SK-N-SH (cell line): ENCODE results near the gene AKIP1.

Experiments
- CTCF ChIP-seq: fragments of 200-600 bp; sonication (generic); IDR thresholded peaks from 2 replicates; pipeline ENCODE4 v1.6.1; 2017; ENCODE audit warnings: antibody characterized with exemption, mild to moderate bottlenecking, moderate library complexity
- IRF3 ChIP-seq: fragments of 150-350 bp; IDR thresholded peaks from 2 replicates; pipeline ENCODE4 v1.6.1; 2016; ENCODE audit warnings: mild to moderate bottlenecking, low read depth, low read length
- PBX3 ChIP-seq: IDR thresholded peaks from 2 replicates; pipeline ENCODE4; 2012
- RXRA ChIP-seq: IDR thresholded peaks from 2 replicates; pipeline ENCODE4 v1.4.0; 2012; ENCODE audit warnings: low read depth, mild to moderate bottlenecking, borderline replicate concordance

- TF ChIP-seq RXRA (no peak), CTCF (no peak), PBX3 (no peak), IRF3 (no peak)
Measured at GRCh38 chr11:8937659-8938058, 26.7 kb downstream of the AKIP1 start.
